ENCODE results near the gene TFRC.

DNA sequence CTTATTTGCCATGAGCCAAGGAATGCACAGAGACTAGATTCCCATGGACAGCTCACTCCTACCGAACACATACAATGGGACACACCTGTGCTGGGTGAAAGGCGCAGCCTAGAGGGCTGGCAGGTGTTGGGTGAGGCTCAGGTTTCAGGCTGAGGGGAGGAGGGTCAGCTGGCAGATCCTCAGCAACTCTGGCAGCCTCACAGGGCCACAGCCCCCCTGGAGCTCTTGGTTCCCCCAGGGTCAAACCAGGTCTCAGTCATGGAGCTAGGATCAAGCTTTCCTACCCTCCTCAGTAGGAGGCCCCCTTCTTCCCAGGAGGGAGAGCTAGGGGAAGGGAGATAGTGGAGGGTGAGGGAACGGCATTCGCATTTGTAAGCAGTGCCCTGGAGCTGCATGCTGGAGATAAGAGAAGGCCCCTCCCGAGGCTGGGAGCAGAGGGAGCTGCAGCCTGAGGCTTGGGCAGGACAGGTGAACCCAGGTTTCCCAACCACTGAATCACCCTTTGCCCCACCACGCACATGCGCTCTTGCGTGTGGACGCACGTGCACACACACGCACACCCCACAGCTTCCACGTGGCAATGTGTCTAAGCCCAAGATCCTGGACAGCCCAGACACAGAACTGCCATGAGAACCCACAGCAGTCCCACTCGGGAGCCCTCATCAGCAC lies 26.3 kb upstream of the TFRC start:
- TF ChIP-seq, protein P1, sequence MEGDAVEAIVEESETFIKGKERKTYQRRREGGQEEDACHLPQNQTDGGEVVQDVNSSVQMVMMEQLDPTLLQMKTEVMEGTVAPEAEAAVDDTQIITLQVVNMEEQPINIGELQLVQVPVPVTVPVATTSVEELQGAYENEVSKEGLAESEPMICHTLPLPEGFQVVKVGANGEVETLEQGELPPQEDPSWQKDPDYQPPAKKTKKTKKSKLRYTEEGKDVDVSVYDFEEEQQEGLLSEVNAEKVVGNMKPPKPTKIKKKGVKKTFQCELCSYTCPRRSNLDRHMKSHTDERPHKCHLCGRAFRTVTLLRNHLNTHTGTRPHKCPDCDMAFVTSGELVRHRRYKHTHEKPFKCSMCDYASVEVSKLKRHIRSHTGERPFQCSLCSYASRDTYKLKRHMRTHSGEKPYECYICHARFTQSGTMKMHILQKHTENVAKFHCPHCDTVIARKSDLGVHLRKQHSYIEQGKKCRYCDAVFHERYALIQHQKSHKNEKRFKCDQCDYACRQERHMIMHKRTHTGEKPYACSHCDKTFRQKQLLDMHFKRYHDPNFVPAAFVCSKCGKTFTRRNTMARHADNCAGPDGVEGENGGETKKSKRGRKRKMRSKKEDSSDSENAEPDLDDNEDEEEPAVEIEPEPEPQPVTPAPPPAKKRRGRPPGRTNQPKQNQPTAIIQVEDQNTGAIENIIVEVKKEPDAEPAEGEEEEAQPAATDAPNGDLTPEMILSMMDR (IDR thresholded peaks at IDR 0.05) = no peak
- no peak for TF ChIP-seq NR2C2 (CRISPR knock-in tag; IDR thresholded peaks at IDR 0.05)
- no peak for TF ChIP-seq ZBTB21 (CRISPR knock-in tag; IDR thresholded peaks at IDR 0.05; ENCODE audit: borderline replicate concordance)
- TF ChIP-seq, protein P2, sequence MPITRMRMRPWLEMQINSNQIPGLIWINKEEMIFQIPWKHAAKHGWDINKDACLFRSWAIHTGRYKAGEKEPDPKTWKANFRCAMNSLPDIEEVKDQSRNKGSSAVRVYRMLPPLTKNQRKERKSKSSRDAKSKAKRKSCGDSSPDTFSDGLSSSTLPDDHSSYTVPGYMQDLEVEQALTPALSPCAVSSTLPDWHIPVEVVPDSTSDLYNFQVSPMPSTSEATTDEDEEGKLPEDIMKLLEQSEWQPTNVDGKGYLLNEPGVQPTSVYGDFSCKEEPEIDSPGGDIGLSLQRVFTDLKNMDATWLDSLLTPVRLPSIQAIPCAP (CRISPR knock-in tag; IDR thresholded peaks at IDR 0.05) = no peak
- TF ChIP-seq ZNF416 (CRISPR knock-in tag; IDR thresholded peaks at IDR 0.05) = no peak
- TF ChIP-seq, protein P3, sequence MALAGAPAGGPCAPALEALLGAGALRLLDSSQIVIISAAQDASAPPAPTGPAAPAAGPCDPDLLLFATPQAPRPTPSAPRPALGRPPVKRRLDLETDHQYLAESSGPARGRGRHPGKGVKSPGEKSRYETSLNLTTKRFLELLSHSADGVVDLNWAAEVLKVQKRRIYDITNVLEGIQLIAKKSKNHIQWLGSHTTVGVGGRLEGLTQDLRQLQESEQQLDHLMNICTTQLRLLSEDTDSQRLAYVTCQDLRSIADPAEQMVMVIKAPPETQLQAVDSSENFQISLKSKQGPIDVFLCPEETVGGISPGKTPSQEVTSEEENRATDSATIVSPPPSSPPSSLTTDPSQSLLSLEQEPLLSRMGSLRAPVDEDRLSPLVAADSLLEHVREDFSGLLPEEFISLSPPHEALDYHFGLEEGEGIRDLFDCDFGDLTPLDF (CRISPR knock-in tag; IDR thresholded peaks at IDR 0.05) = no peak

Measured in WTC11 (cell line).